DND-41 (cell line): Measurements from ENCODE around the gene CDH12.

Experiments
- ATAC-seq: fragments of 200-7000 bp; cut with Tn5 transposase; 3 replicates; pipeline ENCODE4 v1.9.1; 2021; ENCODE audit warnings: low read depth; ENCODE audit not compliant: insufficient read depth
- DNase-seq: peaks from one replicate; pipeline ENCODE4 v3.0.0-alpha.2; 2020
- H2AFZ ChIP-seq: 2 replicates; pipeline ENCODE4 v1.6.0; 2012; ENCODE audit warnings: low read depth, low read length
- H3K27ac ChIP-seq: 2 replicates; pipeline ENCODE4 v1.5.1; 2012; ENCODE audit warnings: low read length, inconsistent platforms
- H3K27me3 ChIP-seq: fragments of 200-600 bp; sonication (generic); 2 replicates; pipeline ENCODE4 v1.6.0; 2012; ENCODE audit warnings: low read length, mild to moderate bottlenecking, inconsistent platforms; ENCODE audit not compliant: insufficient read depth, poor library complexity
- H3K36me3 ChIP-seq: 2 replicates; pipeline ENCODE4 v1.5.1; 2012; ENCODE audit warnings: low read length, inconsistent platforms; ENCODE audit not compliant: insufficient read depth
- H3K4me1 ChIP-seq: 2 replicates; pipeline ENCODE4 v1.5.1; 2012; ENCODE audit warnings: mild to moderate bottlenecking, low read length; ENCODE audit not compliant: insufficient read depth
- H3K4me2 ChIP-seq: 2 replicates; pipeline ENCODE4 v1.6.0; 2012; ENCODE audit warnings: mild to moderate bottlenecking, moderate library complexity, low read length, inconsistent platforms; ENCODE audit not compliant: insufficient read depth
- H3K4me3 ChIP-seq, 2 experiments: fragments of 200-600 bp in 1 of 2; shearing (Covaris generic) in 1 of 2; 2 replicates each; pipeline ENCODE4 v1.5.1; 2012 to 2016; ENCODE audit warnings: inconsistent platforms in 2 of 2, low read length in 2 of 2, mild to moderate bottlenecking in 2 of 2, low read depth in 1 of 2, moderate library complexity in 1 of 2
- H3K79me2 ChIP-seq: 2 replicates; pipeline ENCODE4 v1.6.0; 2012; ENCODE audit warnings: low read length, inconsistent platforms; ENCODE audit not compliant: insufficient read depth
- H3K9ac ChIP-seq: 2 replicates; pipeline ENCODE4 v1.6.0; 2012; ENCODE audit warnings: low read depth, mild to moderate bottlenecking, inconsistent platforms, low read length, moderate library complexity
- H3K9me3 ChIP-seq: 2 replicates; pipeline ENCODE4 v1.5.1; 2012; ENCODE audit warnings: low read length, moderate library complexity, mild to moderate bottlenecking, inconsistent platforms; ENCODE audit not compliant: insufficient read depth, severe bottlenecking
- H4K20me1 ChIP-seq: 2 replicates; pipeline ENCODE4 v1.6.0; 2012; ENCODE audit warnings: low read length; ENCODE audit not compliant: insufficient read depth
- EZH2 ChIP-seq: IDR thresholded peaks from 3 replicates; pipeline ENCODE4 v1.6.1; 2012; ENCODE audit warnings: borderline replicate concordance, low read depth, mild to moderate bottlenecking, moderate library complexity, low read length, inconsistent platforms; ENCODE audit not compliant: severe bottlenecking
- TF ChIP-seq, protein P1 (sequence below): IDR thresholded peaks from 2 replicates; pipeline ENCODE4 v1.5.1; 2012; ENCODE audit warnings: borderline replicate concordance, low read length, moderate library complexity, mild to moderate bottlenecking; ENCODE audit not compliant: poor library complexity, severe bottlenecking; ENCODE audit errors: extremely low read depth

The CDH12 gene

DNA sequence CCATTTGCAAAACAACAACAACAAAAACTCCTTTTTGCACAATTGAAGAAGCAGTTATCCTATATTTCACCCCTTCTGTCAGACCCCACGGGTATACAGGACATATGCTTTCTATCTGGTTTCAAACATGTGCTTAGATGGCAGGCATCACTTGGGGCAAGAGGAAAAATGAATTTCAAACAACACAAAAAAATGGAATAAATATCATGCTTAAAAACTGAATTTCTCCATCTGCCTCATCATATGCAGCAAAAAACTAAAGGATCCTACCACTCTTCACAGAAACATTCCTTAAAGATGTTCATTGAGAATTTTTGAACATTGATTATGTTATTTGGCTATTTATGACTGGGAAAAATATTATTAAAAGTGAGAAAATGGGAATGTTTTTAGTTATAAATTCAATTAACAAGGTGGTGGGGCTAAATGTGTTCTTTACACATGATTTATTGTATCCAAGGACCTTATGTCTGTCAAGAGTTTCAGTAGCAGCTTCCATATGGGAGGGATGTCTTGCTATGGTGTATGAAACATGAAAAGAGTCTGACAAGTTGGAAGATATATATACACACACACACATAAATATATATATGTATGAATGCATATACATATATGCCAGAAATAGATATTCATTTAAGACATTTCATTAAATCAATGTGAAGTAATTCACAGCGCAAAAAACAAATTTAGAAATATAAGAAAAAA is 358.0 kb downstream of the CDH12 start:
- no peak overlapping the region for H3K9ac ChIP-seq
- DNase-seq = no peak
- no peaks in the 10 kb centered on the region for H3K27me3 ChIP-seq
- H3K79me2 ChIP-seq = no peaks in the 10 kb centered on the region
- H3K27ac ChIP-seq = no peak overlapping the region
- ATAC-seq = no peak
- no peak for TF ChIP-seq EZH2
- TF ChIP-seq, protein P1, sequence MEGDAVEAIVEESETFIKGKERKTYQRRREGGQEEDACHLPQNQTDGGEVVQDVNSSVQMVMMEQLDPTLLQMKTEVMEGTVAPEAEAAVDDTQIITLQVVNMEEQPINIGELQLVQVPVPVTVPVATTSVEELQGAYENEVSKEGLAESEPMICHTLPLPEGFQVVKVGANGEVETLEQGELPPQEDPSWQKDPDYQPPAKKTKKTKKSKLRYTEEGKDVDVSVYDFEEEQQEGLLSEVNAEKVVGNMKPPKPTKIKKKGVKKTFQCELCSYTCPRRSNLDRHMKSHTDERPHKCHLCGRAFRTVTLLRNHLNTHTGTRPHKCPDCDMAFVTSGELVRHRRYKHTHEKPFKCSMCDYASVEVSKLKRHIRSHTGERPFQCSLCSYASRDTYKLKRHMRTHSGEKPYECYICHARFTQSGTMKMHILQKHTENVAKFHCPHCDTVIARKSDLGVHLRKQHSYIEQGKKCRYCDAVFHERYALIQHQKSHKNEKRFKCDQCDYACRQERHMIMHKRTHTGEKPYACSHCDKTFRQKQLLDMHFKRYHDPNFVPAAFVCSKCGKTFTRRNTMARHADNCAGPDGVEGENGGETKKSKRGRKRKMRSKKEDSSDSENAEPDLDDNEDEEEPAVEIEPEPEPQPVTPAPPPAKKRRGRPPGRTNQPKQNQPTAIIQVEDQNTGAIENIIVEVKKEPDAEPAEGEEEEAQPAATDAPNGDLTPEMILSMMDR = no peak
- H3K36me3 ChIP-seq = no peaks in the 10 kb centered on the region
- H2AFZ ChIP-seq = no peak overlapping the region
- H3K4me3 ChIP-seq = no peak overlapping the region
- H3K4me2 ChIP-seq = no peak overlapping the region
- H3K4me1 ChIP-seq = no peaks in the 10 kb centered on the region
- H4K20me1 ChIP-seq = no peaks in the 10 kb centered on the region
- H3K9me3 ChIP-seq = no peaks in the 10 kb centered on the region

DNA sequence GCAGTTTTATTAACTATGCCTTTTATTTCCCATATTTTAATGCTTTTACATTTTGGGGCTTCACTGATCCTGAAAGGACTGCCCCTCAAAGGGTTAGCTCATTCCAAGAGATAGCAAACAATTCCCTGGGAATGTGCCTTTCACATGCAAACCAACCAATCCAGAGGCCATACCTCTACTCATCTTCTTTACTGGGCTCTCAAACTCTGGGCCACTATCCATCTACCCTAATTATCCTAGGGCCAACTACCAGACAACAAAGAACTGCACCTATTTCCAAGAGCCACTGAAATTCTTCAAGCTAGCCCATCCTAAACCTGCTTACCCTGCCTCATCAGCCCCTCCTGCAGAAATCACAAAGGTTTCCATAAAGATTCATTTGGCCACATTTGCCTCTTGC is 364.7 kb downstream of the CDH12 start:
- Histone ChIP-seq H3K79me2 (no peaks in the 10 kb centered on the region), H3K27ac (no peak overlapping the region), H3K36me3 (no peaks in the 10 kb centered on the region), H3K4me1 (no peaks in the 10 kb centered on the region), H3K27me3 (no peaks in the 10 kb centered on the region), H4K20me1 (no peaks in the 10 kb centered on the region), H3K4me3 (no peak overlapping the region), H3K9me3 (no peaks in the 10 kb centered on the region), H2AFZ (no peak overlapping the region), H3K9ac (no peak overlapping the region), H3K4me2 (no peak overlapping the region)
- ATAC-seq (no peak), DNase-seq (no peak)
- TF ChIP-seq, protein P1 = no peak
- TF ChIP-seq EZH2 = no peak

DNA sequence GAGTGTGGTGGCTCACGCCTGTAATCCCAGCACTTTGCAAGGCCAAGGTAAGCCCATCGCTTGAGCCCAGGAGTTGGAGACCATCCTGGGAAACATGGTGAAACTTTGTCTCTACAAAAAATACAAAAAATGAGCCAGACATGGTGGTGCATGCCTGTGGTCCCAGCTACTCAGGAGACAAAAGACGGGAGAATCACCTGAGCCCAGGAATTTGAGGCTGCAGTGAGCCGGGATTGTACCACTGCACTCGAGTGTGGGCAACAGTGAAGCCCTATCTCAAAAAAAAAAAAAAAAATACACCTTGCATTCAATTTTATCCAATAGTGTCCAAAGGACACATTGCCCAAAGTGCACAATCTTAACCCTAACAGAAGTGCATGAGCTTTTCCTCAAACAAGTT is 372.8 kb downstream of the CDH12 start:
- H2AFZ ChIP-seq = no peak overlapping the region
- no peak overlapping the region for H3K9ac ChIP-seq
- no peaks in the 10 kb centered on the region for H3K36me3 ChIP-seq
- H3K79me2 ChIP-seq = no peaks in the 10 kb centered on the region
- no peaks in the 10 kb centered on the region for H3K4me1 ChIP-seq
- no peak overlapping the region for H3K27ac ChIP-seq
- H3K4me3 ChIP-seq = no peak overlapping the region
- H3K4me2 ChIP-seq = no peak overlapping the region
- TF ChIP-seq, protein P1 = no peak
- TF ChIP-seq EZH2 = no peak
- no peaks in the 10 kb centered on the region for H4K20me1 ChIP-seq
- no peaks in the 10 kb centered on the region for H3K9me3 ChIP-seq
- no peak for ATAC-seq
- H3K27me3 ChIP-seq = no peaks in the 10 kb centered on the region
- no peak for DNase-seq
